GM18517 (cell line): ENCODE results near the gene FRMD4A.

Experiments
- ATAC-seq: cut with Tn5 transposase; IDR thresholded peaks from one replicate; pipeline ENCODE4 v1.9.1; 2021; ENCODE audit warnings: mild to moderate bottlenecking, moderate library complexity; ENCODE audit not compliant: unreplicated experiment

The FRMD4A gene

DNA sequence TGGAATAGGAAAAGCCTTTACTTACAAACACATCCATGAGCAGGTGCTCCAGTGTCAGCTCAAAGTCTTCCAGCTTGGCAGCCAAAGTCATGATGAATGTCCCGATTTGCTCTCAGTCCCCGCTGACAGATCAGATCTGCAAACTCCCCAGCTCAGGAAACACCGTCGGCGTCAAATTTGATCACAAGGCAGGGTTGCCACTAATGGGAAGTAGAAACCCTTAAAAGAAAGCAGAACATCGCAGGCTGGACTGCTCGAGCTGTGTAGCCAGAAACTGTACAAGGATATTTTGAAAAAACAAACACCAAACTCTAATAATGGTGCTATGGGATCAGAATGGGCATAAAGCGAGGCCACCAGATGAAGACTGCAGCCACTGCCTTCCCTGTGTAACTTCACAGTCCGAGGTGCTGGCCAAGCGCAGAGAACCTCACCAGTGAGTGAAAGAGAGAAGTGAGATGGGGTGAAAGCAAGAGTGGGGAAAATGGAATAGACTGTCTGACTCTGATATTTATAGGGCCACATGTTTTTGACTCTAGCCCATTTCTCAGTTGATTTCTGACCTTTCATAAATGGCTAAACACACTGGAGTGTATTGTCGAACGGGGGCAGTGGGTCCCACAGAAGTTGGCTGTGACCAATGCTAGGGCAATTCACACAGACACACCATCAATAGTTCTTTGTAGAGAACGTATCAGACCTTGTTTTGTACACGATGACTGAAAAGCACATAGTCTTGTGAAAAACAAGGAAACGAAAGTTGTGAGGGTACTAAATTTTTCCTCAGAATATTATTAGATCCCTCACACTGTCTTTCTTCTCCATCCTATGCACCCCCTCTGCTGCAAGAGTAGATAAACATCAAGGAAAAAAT, 306.2 kb downstream of the FRMD4A start:
- ATAC-seq, result no peak

GRCh38 chr10:14023673-14024328, 306.9 kb downstream of the FRMD4A start:
- ATAC-seq, result no peak

DNA sequence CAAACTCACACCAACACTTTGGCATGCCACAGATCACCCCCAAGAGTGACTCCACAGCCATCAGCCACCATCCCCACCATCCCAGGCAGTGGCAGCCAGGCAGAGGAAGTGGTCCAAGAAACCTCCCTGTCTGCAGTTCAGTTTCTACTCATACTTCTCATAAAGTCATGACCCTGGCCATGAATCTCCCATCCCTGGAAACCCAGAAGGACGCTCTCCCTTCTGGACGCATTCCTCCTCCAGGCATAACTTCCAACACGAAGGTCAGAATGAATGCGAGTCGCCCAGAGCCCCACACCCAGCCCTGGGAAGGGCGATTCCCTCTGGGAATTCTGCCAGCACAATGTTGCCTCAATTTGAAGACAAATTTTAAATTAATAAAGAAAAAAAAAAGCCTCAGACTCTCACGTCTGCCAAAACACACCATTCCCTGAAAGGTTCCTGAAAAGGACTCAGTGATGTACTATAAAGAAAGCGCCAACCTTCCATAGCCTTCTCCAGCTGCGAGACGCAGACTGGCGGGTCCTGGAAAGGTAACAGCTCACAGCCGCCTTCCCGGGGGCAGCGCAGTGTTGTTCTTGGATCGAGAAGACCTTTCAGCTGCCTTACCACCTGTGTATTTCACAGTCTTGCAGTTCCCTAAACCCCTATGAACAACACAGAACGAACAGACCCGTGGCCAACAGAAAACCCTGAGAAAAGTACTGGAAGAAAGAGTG, 307.6 kb downstream of the FRMD4A start:
- ATAC-seq, result no peak

- no peak for ATAC-seq
Observed at GRCh38 chr10:14022052-14022451, 308.7 kb downstream of the FRMD4A start.

- ATAC-seq, result no peak
Observed at GRCh38 chr10:14020037-14020664, 310.6 kb downstream of the FRMD4A start.

DNA sequence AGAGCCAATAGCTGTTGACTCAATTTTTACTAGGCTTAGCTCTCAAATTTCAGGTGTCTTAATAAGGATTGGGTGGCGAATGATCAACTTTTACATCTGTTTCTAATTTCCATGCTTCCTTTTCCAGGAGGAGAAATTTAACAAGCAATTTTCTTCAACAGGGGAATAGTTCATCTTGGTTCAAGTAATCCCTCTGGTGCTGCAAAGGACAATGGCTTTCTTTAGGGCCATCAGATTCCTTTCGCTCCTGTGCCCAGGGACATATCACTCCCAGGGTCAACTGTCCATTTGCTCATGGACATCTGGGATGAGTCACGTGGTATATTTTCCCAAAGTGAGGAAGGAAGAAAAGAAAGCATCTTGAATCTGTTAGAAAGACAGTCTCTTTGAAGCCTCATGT, 313.3 kb downstream of the FRMD4A start:
- no peak for ATAC-seq

- ATAC-seq, result no peak
Observed at GRCh38 chr10:14016931-14017333, 313.8 kb downstream of the FRMD4A start.

GRCh38 chr10:14016011-14016536, 314.6 kb downstream of the FRMD4A start:
- ATAC-seq, result no peak

DNA sequence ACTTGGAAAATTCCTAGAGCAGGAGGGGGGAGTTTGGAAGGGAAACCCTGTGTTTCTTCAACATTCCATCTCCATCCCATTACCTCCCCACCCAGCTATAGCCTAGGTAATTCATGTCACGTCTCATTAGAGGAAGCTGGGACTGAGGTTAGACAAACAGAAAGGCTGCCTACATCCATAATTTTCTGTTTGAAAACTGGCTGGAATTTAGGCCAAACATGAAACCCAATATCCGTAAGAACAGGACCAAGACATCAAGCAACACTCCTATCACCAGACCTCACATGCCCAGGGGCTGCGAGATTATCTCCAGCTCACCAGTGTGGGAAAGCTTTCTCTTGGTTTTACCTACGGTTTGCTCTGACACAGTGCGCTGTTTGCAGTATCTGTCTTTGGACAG, 316.3 kb downstream of the FRMD4A start:
- no peak for ATAC-seq

- ATAC-seq, result no peak
Observed at GRCh38 chr10:14010769-14011574, 319.8 kb downstream of the FRMD4A start.

DNA sequence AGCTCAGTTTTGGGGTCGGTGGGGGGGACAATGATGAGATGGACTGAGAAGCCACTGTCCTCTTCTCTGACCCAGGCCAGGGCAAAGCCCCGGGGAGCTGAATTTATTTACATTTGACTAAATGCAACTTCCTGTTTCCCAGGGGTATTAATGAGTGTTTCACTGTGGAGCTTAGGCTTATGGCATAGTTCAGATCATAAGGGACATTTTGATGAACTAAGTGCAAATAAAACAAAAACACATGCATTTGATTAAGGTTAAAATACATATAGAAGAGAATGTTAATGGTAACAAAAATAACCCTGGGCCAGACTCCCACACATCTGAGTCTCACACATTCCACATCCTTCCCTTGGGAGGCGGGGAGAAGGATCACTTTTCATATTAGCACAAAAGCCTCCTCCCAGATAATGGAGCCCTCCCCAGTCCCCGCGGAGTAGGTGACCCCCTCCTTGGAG, 320.6 kb downstream of the FRMD4A start:
- ATAC-seq, result no peak

DNA sequence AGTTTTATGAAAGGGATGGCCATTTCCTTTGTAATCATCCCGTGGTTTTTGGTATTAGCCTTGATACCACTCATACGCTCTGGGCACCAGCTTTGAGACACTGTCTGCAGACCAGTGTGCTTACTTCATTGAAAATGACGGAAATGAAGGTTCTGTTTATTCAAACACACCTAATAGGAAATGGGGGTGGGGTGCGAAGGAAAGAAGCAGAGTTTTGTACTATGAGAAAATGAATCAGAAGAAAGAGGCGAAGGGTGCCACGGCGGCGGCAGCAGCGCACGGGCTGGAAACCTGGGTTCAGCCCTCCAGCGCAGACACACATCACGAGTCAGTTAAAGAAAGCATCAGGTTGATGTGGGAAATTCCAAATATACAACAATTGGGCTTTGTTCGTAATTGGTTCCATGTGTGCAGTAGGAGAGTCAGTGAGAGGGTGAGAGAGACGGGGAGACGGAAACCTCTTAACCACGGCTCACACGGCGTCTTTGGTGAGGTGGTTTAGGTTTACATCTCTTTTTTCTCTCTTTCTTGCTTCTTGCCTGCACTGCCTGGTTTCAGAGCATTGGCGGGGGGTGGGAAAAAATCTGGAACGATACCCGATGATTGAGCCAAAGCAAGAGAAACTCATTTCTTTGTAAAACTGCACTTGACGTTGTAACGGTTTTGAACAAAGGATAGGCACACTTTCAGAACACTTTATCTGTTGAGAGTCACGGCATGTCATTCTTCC, 321.2 kb downstream of the FRMD4A start:
- no peak for ATAC-seq

DNA sequence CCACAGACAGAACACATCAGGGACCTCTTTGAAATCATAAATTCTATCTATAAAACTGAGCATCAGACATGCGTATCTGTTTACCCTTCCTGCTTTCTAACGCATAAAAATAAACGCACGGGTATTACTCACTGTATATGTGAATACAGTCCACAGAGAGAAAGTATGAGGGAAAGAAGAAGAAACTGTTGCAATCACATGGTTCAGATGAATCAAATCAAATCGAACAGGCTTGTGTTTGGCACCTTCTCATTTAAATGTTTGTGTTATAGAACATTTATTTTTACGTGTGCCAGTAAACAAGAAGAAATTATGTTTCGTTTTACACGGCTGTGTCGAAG, 322.0 kb downstream of the FRMD4A start:
- ATAC-seq, result no peak

GRCh38 chr10:14004536-14004935, 326.2 kb downstream of the FRMD4A start:
- ATAC-seq, result no peak

DNA sequence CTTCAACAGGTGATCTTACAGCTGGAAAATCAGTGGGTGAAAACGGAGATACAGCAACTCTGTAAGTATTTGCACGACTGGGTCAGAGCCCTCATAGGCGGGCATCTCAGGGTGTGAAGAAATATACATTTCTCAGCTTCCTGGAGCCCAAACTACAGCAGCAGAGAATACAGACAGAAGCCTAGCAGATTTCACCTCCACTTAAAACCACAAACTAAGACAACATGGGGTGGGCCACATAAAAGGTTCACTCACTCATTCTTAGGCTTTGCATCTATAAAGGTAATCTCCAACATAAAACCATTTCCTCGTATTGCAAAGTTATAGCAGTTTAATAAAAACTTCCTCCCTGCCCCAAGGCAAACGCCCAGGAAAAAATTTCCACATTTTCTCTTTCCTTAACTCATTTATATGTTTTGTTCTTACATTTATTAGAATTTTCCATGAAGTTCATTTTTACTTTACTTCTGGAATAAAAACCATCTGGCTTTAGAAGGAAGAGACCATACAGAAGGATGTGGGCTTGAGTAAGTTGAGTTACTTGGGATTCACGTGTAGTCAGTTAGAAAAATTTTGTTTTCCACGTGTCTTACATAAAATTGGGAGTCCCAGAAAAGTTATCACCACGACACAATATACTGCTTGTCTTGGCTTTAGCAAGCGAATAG, 327.1 kb downstream of the FRMD4A start:
- no peak for ATAC-seq

DNA sequence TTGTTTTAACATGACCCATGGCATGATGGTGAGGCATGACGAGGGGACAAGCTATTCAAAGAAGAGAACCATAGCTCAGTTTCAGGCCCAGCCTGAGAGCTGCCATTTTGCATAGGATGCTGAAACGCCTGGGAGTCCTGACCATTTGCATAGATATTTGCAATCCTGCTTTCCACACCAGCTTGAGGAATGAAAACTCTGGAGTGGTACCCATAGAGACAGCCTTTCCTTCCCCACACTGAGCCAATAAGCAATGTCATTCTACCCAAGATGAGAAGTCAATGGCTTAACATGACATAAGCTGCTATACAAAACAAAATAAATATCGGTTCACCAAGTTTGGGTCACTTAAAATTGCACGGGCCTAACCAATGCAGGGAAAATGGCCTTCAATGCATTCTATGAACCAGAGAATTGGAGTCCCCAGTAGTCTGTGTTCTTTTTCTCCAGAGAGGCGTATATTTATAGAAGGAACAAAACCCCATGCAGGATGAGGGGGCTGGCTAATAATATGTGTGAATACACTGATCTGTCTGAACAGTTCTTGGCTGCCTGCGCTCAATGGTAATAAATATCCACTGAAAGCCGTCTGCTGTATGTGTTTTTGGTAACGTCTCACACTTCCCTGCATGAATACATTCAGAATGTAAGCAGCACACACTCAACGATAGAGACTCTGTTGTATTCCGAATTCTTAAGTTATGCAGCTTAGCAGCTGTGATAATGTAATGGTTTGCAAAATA, 329.3 kb downstream of the FRMD4A start:
- no peak for ATAC-seq

- no peak for ATAC-seq
Observed at GRCh38 chr10:13998163-13998835, 332.4 kb downstream of the FRMD4A start.

- ATAC-seq, result no peak
Observed at GRCh38 chr10:13997650-13998049, 333.1 kb downstream of the FRMD4A start.
